BLaER1 treated with 17β-estradiol and CSF1 and Interleukin-3, amounts not matched to agents 10 nM and 100 nM (cell line): ENCODE data around the gene CLTCL1.
"Not testable (repeated sequence)": the region's sequence is repeated elsewhere in the genome, so short reads cannot be mapped to it uniquely, and the experiment has no call there.

Source experiments
- H3K27ac ChIP-seq, 11 experiments: shearing (Covaris generic); formaldehyde crosslinking; 2 replicates each; pipeline ENCODE4 v1.8.1; 2022
- H3K27me3 ChIP-seq, 11 experiments: shearing (Covaris generic); formaldehyde crosslinking; 2 replicates each; pipeline ENCODE4 v1.8.1; 2022
- H3K36me3 ChIP-seq, 11 experiments: shearing (Covaris generic); formaldehyde crosslinking; 2 replicates each; pipeline ENCODE4 v1.8.1; 2022
- H3K4me1 ChIP-seq, 10 experiments: shearing (Covaris generic); formaldehyde crosslinking; 2 replicates each; pipeline ENCODE4 v1.8.1; 2022
- H3K4me2 ChIP-seq, 11 experiments: shearing (Covaris generic); formaldehyde crosslinking; 2 replicates each; pipeline ENCODE4 v1.8.1; 2022
- H3K4me3 ChIP-seq, 10 experiments: shearing (Covaris generic); formaldehyde crosslinking; 2 replicates each; pipeline ENCODE4 v1.8.1; 2022
- H3K9ac ChIP-seq, 11 experiments: shearing (Covaris generic); formaldehyde crosslinking; 2 replicates each; pipeline ENCODE4 v1.8.1; 2022
- H3K9me3 ChIP-seq, 11 experiments: shearing (Covaris generic); formaldehyde crosslinking; replicated peaks in 1 of 11; 2 replicates each; pipeline ENCODE4 v1.8.1; 2022
- H4K20me1 ChIP-seq, 11 experiments: shearing (Covaris generic); formaldehyde crosslinking; 2 replicates each; pipeline ENCODE4 v1.8.1; 2022
- Cebpa-rat ChIP-seq, 11 experiments: shearing (Covaris generic); IDR thresholded peaks; 2 replicates each; pipeline ENCODE4 v1.8.1; 2022

CLTCL1 gene

GRCh38 chr22:19285831-19286230 lies 5.7 kb downstream of the CLTCL1 start:
- peak overlapping the region; percentile 35 to 98 (median 74); a peak in 19 of 22 replicates for H3K4me2 ChIP-seq
- no peak for TF ChIP-seq Cebpa-rat (IDR thresholded peaks at IDR 0.05)
- peaks cover 0 to 9% (median 7%) of the 10 kb centered on the region in 11 experiments; a peak in 18 of 22 replicates for H3K27me3 ChIP-seq
- no peaks in the 10 kb centered on the region for H3K9me3 ChIP-seq
- H3K4me1 ChIP-seq, result peaks cover 40 to 82% (median 75%) of the 10 kb centered on the region in 10 experiments
- H3K36me3 ChIP-seq, result no peaks in the 10 kb centered on the region
- H4K20me1 ChIP-seq, result peaks cover 0 to 7% (median 0%) of the 10 kb centered on the region in 11 experiments; a peak in 2 of 22 replicates
- peak overlapping the region in 3 of 10 experiments; percentile 40 to 44 (median 40); a peak in 5 of 20 replicates for H3K4me3 ChIP-seq
- peak overlapping the region in 5 of 11 experiments; percentile 3 to 56 (median 52); a peak in 7 of 22 replicates for H3K9ac ChIP-seq
- peak overlapping the region in 6 of 11 experiments; percentile 13 to 43 (median 26); a peak in 6 of 22 replicates for H3K27ac ChIP-seq

GRCh38 chr22:19279143-19279542 lies 12.4 kb downstream of the CLTCL1 start:
- peaks cover 6 to 36% (median 28%) of the 10 kb centered on the region in 10 experiments; a peak in 17 of 20 replicates for H3K4me1 ChIP-seq
- not testable (repeated sequence) for H3K27ac ChIP-seq, H3K4me3 ChIP-seq, H3K4me2 ChIP-seq, H4K20me1 ChIP-seq, H3K9ac ChIP-seq, H3K27me3 ChIP-seq, H3K9me3 ChIP-seq
- H3K36me3 ChIP-seq, result peaks cover 0 to 12% (median 0%) of the 10 kb centered on the region in 11 experiments; a peak in 5 of 22 replicates

GRCh38 chr22:19277785-19278184 lies 13.7 kb downstream of the CLTCL1 start:
- Histone ChIP-seq H3K9me3 (no peaks in the 10 kb centered on the region), H3K27ac (no peak overlapping the region), H3K36me3 (peaks cover 0 to 21% (median 0%) of the 10 kb centered on the region in 11 experiments; a peak in 7 of 22 replicates), H3K9ac (no peak overlapping the region), H3K4me3 (no peak overlapping the region), H3K4me1 (peaks cover 6 to 22% (median 18%) of the 10 kb centered on the region in 10 experiments; a peak in 17 of 20 replicates), H3K27me3 (no peaks in the 10 kb centered on the region), H3K4me2 (no peak overlapping the region), H4K20me1 (no peaks in the 10 kb centered on the region)
- TF ChIP-seq Cebpa-rat (IDR thresholded peaks at IDR 0.05), result no peak

- 0 out of 22 replicates have a peak overlapping the region, but pooled peaks of 1 of the 11 experiments have one; percentile 6 for H3K9ac ChIP-seq
- no peaks in the 10 kb centered on the region for H3K27me3 ChIP-seq
- H3K4me3 ChIP-seq, result no peak overlapping the region
- no peaks in the 10 kb centered on the region for H4K20me1 ChIP-seq
- H3K36me3 ChIP-seq, result peaks cover 0 to 21% (median 0%) of the 10 kb centered on the region in 11 experiments; a peak in 7 of 22 replicates
- H3K27ac ChIP-seq, result no peak overlapping the region
- H3K9me3 ChIP-seq, result no peaks in the 10 kb centered on the region
- peaks cover 6 to 21% (median 17%) of the 10 kb centered on the region in 10 experiments; a peak in 17 of 20 replicates for H3K4me1 ChIP-seq
- H3K4me2 ChIP-seq, result peak overlapping the region in 9 of 11 experiments; percentile 14 to 66 (median 38); a peak in 18 of 22 replicates
- TF ChIP-seq Cebpa-rat (IDR thresholded peaks at IDR 0.05), result no peak
These were observed 15.5 kb downstream of the CLTCL1 start for GRCh38 chr22:19275919-19276600.

- no peak overlapping the region for H3K27ac ChIP-seq
- H4K20me1 ChIP-seq, result no peaks in the 10 kb centered on the region
- no peaks in the 10 kb centered on the region for H3K9me3 ChIP-seq
- peak overlapping the region in 9 of 11 experiments; percentile 14 to 66 (median 38); a peak in 17 of 22 replicates for H3K4me2 ChIP-seq
- H3K4me1 ChIP-seq, result peaks cover 6 to 21% (median 17%) of the 10 kb centered on the region in 10 experiments; a peak in 17 of 20 replicates
- peaks cover 0 to 21% (median 0%) of the 10 kb centered on the region in 11 experiments; a peak in 7 of 22 replicates for H3K36me3 ChIP-seq
- no peak for TF ChIP-seq Cebpa-rat (IDR thresholded peaks at IDR 0.05)
- H3K4me3 ChIP-seq, result no peak overlapping the region
- no peaks in the 10 kb centered on the region for H3K27me3 ChIP-seq
- no peak overlapping the region for H3K9ac ChIP-seq
These were observed 16.0 kb downstream of the CLTCL1 start for GRCh38 chr22:19275513-19275912.

GRCh38 chr22:19275104-19275503 lies 16.4 kb downstream of the CLTCL1 start:
- H3K27me3 ChIP-seq, result no peaks in the 10 kb centered on the region
- H3K27ac ChIP-seq, result no peak overlapping the region
- peaks cover 6 to 21% (median 17%) of the 10 kb centered on the region in 10 experiments; a peak in 17 of 20 replicates for H3K4me1 ChIP-seq
- peak overlapping the region in 5 of 11 experiments; percentile 15 to 66 (median 61); a peak in 4 of 22 replicates for H3K4me2 ChIP-seq
- no peaks in the 10 kb centered on the region for H4K20me1 ChIP-seq
- no peak for TF ChIP-seq Cebpa-rat (IDR thresholded peaks at IDR 0.05)
- no peaks in the 10 kb centered on the region for H3K9me3 ChIP-seq
- H3K36me3 ChIP-seq, result peaks cover 0 to 21% (median 0%) of the 10 kb centered on the region in 11 experiments; a peak in 7 of 22 replicates
- no peak overlapping the region for H3K9ac ChIP-seq
- H3K4me3 ChIP-seq, result no peak overlapping the region

GRCh38 chr22:19271856-19272535 lies 19.5 kb downstream of the CLTCL1 start:
- H3K36me3 ChIP-seq, result peaks cover 0 to 35% (median 20%) of the 10 kb centered on the region in 11 experiments; a peak in 17 of 22 replicates
- peaks cover 6 to 18% (median 17%) of the 10 kb centered on the region in 10 experiments; a peak in 17 of 20 replicates for H3K4me1 ChIP-seq
- H4K20me1 ChIP-seq, result no peaks in the 10 kb centered on the region
- no peak for TF ChIP-seq Cebpa-rat (IDR thresholded peaks at IDR 0.05)
- H3K9me3 ChIP-seq, result peaks cover 0 to 20% (median 11%) of the 10 kb centered on the region in 11 experiments; a peak in 21 of 22 replicates
- no peak overlapping the region for H3K9ac ChIP-seq
- no peak overlapping the region for H3K27ac ChIP-seq
- H3K4me3 ChIP-seq, result no peak overlapping the region
- H3K4me2 ChIP-seq, result no peak overlapping the region
- no peaks in the 10 kb centered on the region for H3K27me3 ChIP-seq

- no peak for TF ChIP-seq Cebpa-rat (IDR thresholded peaks at IDR 0.05)
- H3K27me3 ChIP-seq, result no peaks in the 10 kb centered on the region
- H4K20me1 ChIP-seq, result no peaks in the 10 kb centered on the region
- no peak overlapping the region for H3K4me3 ChIP-seq
- no peak overlapping the region for H3K9ac ChIP-seq
- H3K4me2 ChIP-seq, result no peak overlapping the region
- H3K9me3 ChIP-seq, result peaks cover 6 to 26% (median 18%) of the 10 kb centered on the region in 11 experiments
- H3K4me1 ChIP-seq, result peaks cover 6 to 13% (median 11%) of the 10 kb centered on the region in 10 experiments; a peak in 17 of 20 replicates
- no peak overlapping the region for H3K27ac ChIP-seq
- peaks cover 5 to 40% (median 24%) of the 10 kb centered on the region in 11 experiments; a peak in 19 of 22 replicates for H3K36me3 ChIP-seq
These were observed 20.2 kb downstream of the CLTCL1 start for GRCh38 chr22:19271273-19271855.
